GM18498 (cell line): ENCODE results near the gene KANSL1L.

Experiments
- ATAC-seq: cut with Tn5 transposase; IDR thresholded peaks from one replicate; pipeline ENCODE4 v1.9.1; 2021; ENCODE audit warnings: mild to moderate bottlenecking, moderate library complexity; ENCODE audit not compliant: unreplicated experiment

Gene KANSL1L

GRCh38 chr2:210000464-210001324 is 170.5 kb downstream of the KANSL1L start:
- no peak for ATAC-seq

- ATAC-seq = no peak
Observed at GRCh38 chr2:209998596-209998995, 172.6 kb downstream of the KANSL1L start.

DNA sequence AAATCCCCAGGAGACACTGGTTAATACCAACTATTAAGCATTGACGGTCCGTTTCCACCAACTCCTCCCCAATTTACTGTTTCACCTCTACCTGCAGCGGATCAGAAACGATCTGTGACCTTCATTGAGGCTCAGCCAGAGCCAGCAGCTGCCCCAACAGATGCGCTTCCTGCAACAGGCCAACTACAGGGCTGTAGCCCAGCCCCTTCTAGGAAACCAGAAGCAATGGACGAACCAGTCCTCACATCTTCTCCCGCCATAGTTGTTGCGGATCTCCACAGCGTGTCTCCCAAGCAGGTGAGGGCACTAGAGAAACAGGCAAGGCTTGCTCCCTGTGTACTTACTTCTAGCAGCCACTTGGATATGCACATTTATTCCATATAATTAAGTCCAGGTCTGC is 177.2 kb downstream of the KANSL1L start:
- no peak for ATAC-seq

GRCh38 chr2:209990838-209991237 is 180.4 kb downstream of the KANSL1L start:
- no peak for ATAC-seq

- ATAC-seq = no peak
Observed at GRCh38 chr2:209988010-209988409, 183.2 kb downstream of the KANSL1L start.

DNA sequence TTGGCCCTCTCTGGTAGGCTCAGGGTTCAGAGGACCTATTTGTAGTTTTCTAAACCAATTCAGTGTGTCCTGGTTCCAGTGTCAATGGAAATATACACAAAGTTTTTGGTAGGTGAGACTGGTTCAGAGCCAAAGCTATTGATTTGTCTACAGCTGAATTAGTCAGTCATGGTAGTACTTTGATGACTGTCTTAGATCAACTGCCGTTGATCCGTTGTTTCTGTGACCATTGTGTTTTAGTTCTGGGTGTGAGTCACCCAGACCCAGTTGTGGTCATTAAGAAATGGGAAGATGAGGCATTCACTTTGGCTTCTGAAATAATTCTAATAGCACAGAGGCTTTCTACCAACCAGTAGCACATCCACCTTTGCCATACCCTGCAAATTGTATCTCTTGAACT is 184.8 kb downstream of the KANSL1L start:
- ATAC-seq = no peak

- no peak for ATAC-seq
Observed at GRCh38 chr2:209985874-209986273, 185.3 kb downstream of the KANSL1L start.

- ATAC-seq = no peak
Observed at GRCh38 chr2:209984291-209984690, 186.9 kb downstream of the KANSL1L start.

DNA sequence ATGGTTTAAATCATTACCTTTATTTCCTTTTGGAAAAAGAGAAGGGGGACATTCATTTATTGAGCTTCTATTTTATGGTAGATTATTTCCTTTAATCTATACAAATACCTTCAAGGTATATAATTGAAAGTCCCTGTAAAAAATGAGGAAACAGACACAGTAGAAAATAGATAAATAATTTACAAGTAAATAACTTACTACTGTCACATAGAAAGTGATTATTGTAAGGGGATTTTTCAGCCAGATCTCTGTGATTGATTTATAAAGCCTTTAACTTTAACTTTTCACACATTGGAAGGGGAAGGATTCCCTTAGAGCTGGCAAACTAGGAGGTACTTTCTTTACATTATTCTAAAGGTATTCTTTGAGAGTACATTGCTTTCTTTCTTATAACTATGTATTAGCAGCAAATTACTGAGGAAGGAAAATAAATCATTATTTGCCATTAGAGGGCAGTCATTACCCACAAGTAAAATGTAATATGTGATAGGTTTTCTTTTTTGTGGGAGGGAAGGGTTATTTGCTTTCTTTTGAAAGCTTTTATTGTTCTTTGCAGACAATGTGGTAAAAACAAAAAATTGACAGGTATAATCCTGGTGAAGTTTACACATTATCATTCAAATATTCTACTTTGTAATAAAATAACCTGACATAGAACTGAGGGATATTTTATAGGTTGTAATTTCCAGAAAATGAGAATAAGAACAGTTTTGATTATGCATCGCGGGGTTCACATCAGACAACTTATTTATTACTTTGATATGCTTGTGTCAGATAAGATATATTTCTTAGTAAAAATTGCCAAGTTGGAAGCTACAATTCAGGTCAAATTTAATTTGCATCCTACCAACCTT is 193.6 kb downstream of the KANSL1L start:
- ATAC-seq = no peak

GRCh38 chr2:209976698-209977385 is 194.4 kb downstream of the KANSL1L start:
- peak; percentile 80 for ATAC-seq

- ATAC-seq = no peak
Observed at GRCh38 chr2:209974576-209974975, 196.6 kb downstream of the KANSL1L start.

DNA sequence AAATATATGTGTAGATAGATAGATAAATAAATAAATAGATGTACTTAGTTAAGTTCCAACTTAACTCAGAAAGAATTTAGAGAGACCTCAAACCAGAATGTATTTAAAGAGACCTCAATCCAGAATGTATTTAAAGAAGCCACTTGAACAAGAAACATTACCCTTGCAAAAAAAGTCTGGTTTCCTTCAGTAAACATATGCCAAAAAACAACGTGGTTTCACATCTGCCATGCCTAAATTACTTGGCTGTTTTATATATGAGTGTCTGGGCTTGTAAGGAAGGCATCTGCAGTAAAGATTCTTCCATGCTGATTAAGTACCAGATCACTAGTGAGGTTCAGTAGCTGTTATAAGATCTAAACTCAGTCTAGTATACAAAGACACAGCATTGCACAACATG is 197.9 kb downstream of the KANSL1L start:
- no peak for ATAC-seq
